ENCODE results near the gene CPPED1. TPM values are rescaled to one million over a fixed set of nuclear protein-coding genes. Genes with fewer than 3 reads are reported as not detected.

CPPED1 gene
- total and polyA plus RNA-seq, 2 experiments from 2014 or later: 6.2 to 7.3 TPM

- Histone ChIP-seq H3K4me1 (ENCODE audit: insufficient read depth) (peaks cover 13% of the 10 kb centered on the region; the same call in 1 of the 2 replicates), H3K79me2 (replicated peaks; ENCODE audit: insufficient read depth) (no peaks in the 10 kb centered on the region), H3F3A (replicated peaks; ENCODE audit: low read depth) (no peaks in the 10 kb centered on the region), H3K4me3 (no peak overlapping the region), H3K27me3 (ENCODE audit: insufficient read depth) (no peaks in the 10 kb centered on the region), H3K27ac (ENCODE audit: low read depth) (no peak overlapping the region), H3K4me2 (no peak overlapping the region), H4K20me1 (replicated peaks; ENCODE audit: insufficient read depth) (no peaks in the 10 kb centered on the region), H3K9me2 (ENCODE audit: insufficient read depth) (peaks cover 5% of the 10 kb centered on the region; the same call in 1 of the 2 replicates), H2AFZ (no peak overlapping the region), H3K36me3 (ENCODE audit: insufficient read depth) (no peaks in the 10 kb centered on the region)
- no peak for ATAC-seq
- Mint-ChIP-seq H3K27ac (no peak overlapping the region), H3K36me3 (ENCODE audit: low read depth) (no peaks in the 10 kb centered on the region), H3K4me3 (no peak overlapping the region), H3K4me1 (no peaks in the 10 kb centered on the region), H3K27me3 (ENCODE audit: insufficient read depth, low read depth, poor library complexity) (peaks cover 3% of the 10 kb centered on the region), H3K9me3 (no peaks in the 10 kb centered on the region)
- TF ChIP-seq EZH2 (IDR thresholded peaks at IDR 0.05; ENCODE audit: low read depth, unreplicated experiment) (no peak), CTCF (conservative IDR thresholded peaks at IDR 0.05; ENCODE audit: low read depth in 2 of 2) (no peak), EZH2phosphoT487 (IDR thresholded peaks at IDR 0.05; ENCODE audit: unreplicated experiment) (no peak), ZNF114 (CRISPR knock-in tag; IDR thresholded peaks at IDR 0.05) (no peak), ETS1 (IDR thresholded peaks at IDR 0.05) (no peak), POLR2AphosphoS5 (IDR thresholded peaks at IDR 0.05; ENCODE audit: low read depth) (no peak), STAT1 (IDR thresholded peaks at IDR 0.05; ENCODE audit: unreplicated experiment) (no peak), CREB1 (CRISPR knock-in tag; IDR thresholded peaks at IDR 0.05; ENCODE audit: low read depth) (no peak), JUNB (IDR thresholded peaks at IDR 0.05; ENCODE audit: unreplicated experiment) (no peak), NANOG (IDR thresholded peaks at IDR 0.05; ENCODE audit: borderline replicate concordance) (no peak), ZNF331 (CRISPR knock-in tag; IDR thresholded peaks at IDR 0.05; ENCODE audit: low read depth) (no peak), REST (IDR thresholded peaks at IDR 0.05; ENCODE audit: unreplicated experiment) (no peak), ZNF462 (CRISPR knock-in tag; IDR thresholded peaks at IDR 0.05) (no peak)
- no peak for DNase-seq (ENCODE audit: low spot score)
These were observed 24.5 kb upstream of the CPPED1 start for GRCh38 chr16:12828206-12828605.

Measured in GM23338 (cell line).